SU-DHL-6 (cell line): Measurements from ENCODE around the gene UQCC5.

Experiments used
- EZH2phosphoT487 ChIP-seq: fragments of 200-600 bp; sonication (generic), shearing (Covaris generic); conservative IDR thresholded peaks from 2 replicates; pipeline ENCODE4 v1.6.1; 2018; ENCODE audit warnings: mild to moderate bottlenecking, antibody characterized with exemption, low read length, moderate library complexity, mixed read lengths
- TF ChIP-seq, protein P1 (sequence below): fragments of 200-600 bp; sonication (generic); IDR thresholded peaks from one replicate; pipeline ENCODE4 v1.5.1; 2017; ENCODE audit warnings: antibody characterized with exemption, mild to moderate bottlenecking, low read length, moderate library complexity; ENCODE audit not compliant: insufficient read depth, poor library complexity, severe bottlenecking

DNA sequence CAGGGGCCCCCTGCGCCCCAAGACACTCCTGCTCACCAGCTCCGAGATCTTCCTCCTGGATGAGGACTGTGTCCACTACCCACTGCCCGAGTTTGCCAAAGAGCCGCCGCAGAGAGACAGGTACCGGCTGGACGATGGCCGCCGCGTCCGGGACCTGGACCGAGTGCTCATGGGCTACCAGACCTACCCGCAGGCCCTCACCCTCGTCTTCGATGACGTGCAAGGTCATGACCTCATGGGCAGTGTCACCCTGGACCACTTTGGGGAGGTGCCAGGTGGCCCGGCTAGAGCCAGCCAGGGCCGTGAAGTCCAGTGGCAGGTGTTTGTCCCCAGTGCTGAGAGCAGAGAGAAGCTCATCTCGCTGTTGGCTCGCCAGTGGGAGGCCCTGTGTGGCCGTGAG is 44.3 kb upstream of the UQCC5 start:
- TF ChIP-seq, protein P1, sequence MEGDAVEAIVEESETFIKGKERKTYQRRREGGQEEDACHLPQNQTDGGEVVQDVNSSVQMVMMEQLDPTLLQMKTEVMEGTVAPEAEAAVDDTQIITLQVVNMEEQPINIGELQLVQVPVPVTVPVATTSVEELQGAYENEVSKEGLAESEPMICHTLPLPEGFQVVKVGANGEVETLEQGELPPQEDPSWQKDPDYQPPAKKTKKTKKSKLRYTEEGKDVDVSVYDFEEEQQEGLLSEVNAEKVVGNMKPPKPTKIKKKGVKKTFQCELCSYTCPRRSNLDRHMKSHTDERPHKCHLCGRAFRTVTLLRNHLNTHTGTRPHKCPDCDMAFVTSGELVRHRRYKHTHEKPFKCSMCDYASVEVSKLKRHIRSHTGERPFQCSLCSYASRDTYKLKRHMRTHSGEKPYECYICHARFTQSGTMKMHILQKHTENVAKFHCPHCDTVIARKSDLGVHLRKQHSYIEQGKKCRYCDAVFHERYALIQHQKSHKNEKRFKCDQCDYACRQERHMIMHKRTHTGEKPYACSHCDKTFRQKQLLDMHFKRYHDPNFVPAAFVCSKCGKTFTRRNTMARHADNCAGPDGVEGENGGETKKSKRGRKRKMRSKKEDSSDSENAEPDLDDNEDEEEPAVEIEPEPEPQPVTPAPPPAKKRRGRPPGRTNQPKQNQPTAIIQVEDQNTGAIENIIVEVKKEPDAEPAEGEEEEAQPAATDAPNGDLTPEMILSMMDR: no peak
- no peak for TF ChIP-seq EZH2phosphoT487
